A549 treated with RU486 at 1 μM for 4 hours (cell line): ENCODE results near the gene NMU. TPM values are rescaled to one million over a fixed set of nuclear protein-coding genes. Genes with fewer than 3 reads are reported as not detected.

Experiments
- total RNA-seq: library from RNA; stranded (reverse); fragments of 200-300 nt; extraction: Qiagen RNA extraction; gene quantifications from 5 replicates; pipeline ENCODE4 v1.2.3, GENCODE V29; 2022; ENCODE audit warnings: low read depth

NMU gene, protein sequence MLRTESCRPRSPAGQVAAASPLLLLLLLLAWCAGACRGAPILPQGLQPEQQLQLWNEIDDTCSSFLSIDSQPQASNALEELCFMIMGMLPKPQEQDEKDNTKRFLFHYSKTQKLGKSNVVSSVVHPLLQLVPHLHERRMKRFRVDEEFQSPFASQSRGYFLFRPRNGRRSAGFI
- total RNA-seq: 0.54 to 0.74 TPM (median 0.63 TPM) in 4 of 5 replicates, not detected in the other

DNA sequence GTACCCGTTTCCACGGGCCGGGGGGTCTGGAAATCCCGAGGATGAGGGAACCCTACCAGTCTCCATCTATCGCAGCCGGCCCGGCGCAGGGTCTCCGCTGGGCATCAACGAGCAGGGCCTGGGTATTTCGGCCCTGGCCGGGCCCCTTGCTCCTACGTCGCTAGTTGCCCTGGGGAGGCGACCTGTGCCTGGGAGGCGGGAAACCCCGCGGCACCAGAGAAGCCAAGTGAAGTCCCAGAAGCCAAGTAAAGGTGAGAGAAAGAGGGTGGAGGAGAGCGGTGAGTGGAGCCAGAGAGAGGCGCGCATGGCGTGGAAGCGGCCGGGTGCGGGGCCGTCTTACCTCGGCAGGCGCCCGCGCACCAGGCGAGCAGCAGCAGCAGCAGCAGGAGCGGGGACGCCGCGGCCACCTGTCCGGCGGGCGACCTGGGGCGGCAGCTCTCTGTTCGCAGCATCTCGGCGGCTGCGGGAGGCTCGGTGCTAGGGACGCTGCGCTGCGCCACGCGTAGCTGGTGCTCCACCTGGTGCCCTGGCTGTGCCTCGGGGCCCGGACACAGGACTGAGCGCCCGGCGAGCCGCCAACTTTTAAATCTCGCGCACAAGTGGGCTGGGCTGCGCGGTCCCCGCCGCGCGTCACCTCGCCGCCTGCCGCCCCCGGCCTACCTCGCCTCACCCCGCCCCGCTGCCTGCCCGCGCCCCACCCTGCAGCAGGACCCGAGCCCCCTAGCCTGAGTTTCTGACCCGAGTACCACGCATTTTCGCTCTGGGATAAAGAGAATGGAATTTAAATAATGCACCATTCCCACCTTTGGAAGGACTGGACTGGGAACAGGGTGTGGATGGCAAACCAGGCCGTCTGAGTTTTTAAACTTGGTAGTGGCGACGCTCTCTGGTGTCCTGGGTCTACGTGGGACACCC, at the start of gene NMU:
NMU (minus strand) TSS at position 558 of the 915 bp plus-strand sequence; CDS start at position 452, 106 bp downstream.

DNA sequence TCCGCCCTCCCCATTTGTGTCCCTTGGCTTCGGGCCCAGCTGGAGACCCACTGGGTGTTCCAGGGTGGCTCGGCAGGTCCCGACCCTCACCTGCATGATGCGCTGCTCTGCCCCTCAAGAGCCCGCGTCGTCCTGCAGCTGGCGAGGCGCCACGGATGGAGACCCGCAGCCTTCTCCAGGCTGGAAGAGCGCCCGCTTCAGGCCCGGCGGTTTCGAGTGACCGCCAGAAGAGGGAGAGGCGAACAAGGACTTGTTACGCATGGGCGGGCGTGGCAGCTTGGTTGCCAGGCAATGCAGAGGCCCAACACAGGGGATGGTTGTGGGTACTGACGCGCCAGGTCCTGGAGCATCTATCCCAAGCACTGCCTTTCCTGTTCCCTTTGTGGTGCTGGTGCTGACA, 44.1 kb downstream of the NMU start, which contains the start of gene PDCL2:
PDCL2 (minus strand) TSS at position 232 of the 400 bp plus-strand sequence; CDS start at position 96, 136 bp downstream.

DNA sequence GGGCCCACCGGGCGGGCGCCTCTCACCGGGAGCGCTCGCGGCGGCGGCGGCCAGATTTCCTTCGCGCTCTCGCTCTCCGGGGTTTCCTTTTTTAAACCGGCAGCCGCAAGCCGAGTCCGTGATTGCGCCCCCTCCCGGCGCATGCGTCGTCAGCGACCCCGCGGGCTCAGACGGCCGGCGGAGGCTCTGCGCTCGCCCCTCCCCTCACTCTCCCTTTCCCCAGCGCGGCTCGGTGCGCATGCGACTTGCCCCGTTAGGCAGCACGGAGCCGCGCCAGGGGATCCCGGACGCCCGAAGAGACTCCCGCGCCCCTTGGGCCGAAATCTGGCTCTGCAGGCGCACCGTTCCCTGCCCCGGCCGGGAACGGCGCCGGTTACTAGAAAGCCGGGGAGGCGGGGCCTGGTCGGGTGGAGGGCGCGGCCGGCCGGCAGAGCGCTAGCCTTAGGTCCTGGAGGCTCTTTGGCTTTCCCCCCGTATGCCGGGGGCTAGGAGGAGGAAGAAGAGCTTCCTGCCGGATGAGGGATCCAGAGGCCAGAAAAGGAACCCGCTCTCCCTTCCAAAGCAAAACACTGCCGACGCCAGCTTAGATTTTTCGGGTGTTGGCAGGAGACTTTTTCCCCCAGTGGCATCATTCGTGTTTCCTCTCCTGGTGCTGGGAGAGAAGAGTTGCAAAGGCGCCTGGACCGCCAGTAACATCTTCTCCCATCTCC, 89.2 kb downstream of the NMU start, which contains the start of gene CLOCK:
CLOCK (minus strand) TSS at position 154 of the 710 bp plus-strand sequence. CDS start 64,124 bp downstream, outside the sequence.

Other genes starting within 250 kb of the NMU start
- 31.0 to 59.8 TPM (median 56.4 TPM) in 5 replicates for gene TMEM165, start 240.3 kb downstream of the NMU start, total RNA-seq
- gene CLOCK, start 89.4 kb downstream of the NMU start, total RNA-seq: 3.5 to 5.4 TPM (median 4.8 TPM) in 5 replicates
- gene PDCL2, start 44.1 kb downstream of the NMU start, total RNA-seq: not detected in 5 replicates
- not detected in 5 replicates for gene EXOC1L, start 183.5 kb upstream of the NMU start, total RNA-seq
- gene EXOC1, start 217.3 kb upstream of the NMU start, total RNA-seq: 10.4 to 18.6 TPM (median 14.6 TPM) in 5 replicates